ENCODE data around the gene ANO2. TPM values are rescaled to one million over a fixed set of nuclear protein-coding genes. Genes with fewer than 3 reads are reported as not detected.
A peak's percentile ranks its signal among the peaks of the same experiment; 100 is the strongest.
"Not testable (repeated sequence)": the region's sequence is repeated elsewhere in the genome, so short reads cannot be mapped to it uniquely, and the experiment has no call there.

Gene ANO2
- total RNA-seq, 1 donor from 2014 or later, result 7.8 TPM

DNA sequence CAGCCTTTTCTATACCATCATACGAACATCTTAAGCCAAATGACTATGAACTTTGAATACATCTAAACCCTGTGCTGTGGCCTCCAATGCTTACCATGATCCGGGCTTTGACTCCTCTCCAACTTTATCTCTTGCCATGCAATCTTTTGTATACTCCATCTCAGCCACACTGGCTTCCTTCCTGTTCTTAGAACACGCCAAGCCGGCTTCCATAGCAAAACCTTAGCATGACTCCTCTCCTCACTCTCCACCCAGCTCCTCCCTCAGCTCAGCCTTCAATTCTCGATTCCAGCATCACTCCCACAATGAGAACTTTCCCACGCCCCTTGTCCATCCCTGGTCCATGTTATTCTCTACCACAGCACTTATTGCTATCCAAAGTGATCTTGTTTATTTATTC lies 284.8 kb downstream of the ANO2 start:
- DNase-seq, result no peak

- DNase-seq, result not testable (repeated sequence)
Observed at GRCh38 chr12:5658339-5658941, 286.6 kb downstream of the ANO2 start.

- no peak for DNase-seq
Observed at GRCh38 chr12:5656836-5657235, 288.2 kb downstream of the ANO2 start.

DNA sequence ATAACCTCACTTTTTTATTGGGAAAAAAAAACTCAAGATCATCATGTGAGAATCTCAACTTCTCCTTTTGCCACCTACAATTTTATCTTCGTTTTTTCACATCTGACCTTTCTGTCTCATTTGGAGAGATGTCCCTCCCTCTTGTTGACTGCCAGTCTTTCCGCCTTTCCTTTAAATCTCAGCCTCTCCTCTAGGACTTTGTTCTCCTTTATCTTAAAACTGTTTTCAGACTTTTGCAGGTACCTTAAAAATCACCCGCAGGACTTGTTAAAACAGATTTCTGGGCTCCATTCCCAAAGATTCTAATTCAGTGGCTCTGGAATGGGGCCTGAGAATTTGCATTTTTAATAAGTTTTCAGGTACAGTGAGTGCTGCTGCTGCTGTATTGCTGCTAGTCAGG lies 289.9 kb downstream of the ANO2 start:
- DNase-seq, result no peak

- no peak for DNase-seq
Observed at GRCh38 chr12:5654019-5654418, 291.0 kb downstream of the ANO2 start.

DNA sequence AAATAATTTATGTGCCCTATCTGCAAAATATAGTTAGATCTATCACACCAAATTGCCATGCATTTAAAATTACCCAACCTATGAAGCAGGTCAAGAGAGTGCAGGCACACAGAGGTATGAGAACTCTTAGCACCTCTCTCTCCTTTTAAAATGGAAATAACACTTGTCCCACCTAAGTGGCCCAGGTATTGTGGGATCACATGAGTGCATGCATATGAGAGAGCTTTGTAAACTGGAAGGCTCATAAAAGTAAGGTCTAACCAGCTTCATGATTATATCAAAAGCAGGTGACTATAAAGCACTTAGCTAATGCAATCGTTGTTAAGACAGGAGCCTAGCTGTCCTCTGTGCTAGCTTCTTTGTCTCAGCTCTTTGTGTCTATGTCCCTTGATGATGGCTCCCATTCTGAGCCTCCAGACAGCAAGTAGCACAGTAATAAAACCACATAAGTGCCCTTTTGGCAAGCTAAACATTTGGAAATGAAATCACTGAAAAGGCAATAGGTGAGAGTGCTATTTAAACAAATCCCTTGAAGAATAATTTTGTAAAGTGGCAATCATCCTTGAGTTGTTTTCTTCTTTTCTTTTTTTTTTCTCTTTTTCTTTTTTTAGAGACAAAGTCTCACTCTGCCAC lies 294.1 kb downstream of the ANO2 start:
- no peak for DNase-seq

- DNase-seq, result no peak
Observed at GRCh38 chr12:5650281-5650680, 294.8 kb downstream of the ANO2 start.

- DNase-seq, result peak; percentile 19
Observed at GRCh38 chr12:5648692-5649359, 296.2 kb downstream of the ANO2 start.

- no peak for DNase-seq
Observed at GRCh38 chr12:5643266-5643665, 301.8 kb downstream of the ANO2 start.

DNA sequence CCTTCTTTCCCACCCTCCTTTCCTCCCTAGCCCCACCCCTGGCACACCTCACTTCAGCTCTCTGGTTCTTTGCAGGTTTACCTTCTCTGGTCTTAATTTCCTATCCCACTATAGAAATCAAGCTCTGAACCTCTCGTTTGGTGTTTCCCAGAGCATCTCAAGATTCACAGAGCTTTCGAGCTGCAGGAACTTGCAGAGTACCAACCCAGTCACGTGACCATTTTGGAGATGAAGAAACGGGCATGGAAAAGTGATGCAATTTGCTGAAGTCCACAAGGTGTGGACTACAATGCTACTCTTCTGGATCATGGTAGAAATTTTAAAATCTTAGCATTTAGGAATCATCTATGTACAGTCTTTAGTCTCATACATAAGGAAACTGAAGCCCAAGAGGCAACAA lies 307.4 kb downstream of the ANO2 start:
- DNase-seq, result no peak

DNA sequence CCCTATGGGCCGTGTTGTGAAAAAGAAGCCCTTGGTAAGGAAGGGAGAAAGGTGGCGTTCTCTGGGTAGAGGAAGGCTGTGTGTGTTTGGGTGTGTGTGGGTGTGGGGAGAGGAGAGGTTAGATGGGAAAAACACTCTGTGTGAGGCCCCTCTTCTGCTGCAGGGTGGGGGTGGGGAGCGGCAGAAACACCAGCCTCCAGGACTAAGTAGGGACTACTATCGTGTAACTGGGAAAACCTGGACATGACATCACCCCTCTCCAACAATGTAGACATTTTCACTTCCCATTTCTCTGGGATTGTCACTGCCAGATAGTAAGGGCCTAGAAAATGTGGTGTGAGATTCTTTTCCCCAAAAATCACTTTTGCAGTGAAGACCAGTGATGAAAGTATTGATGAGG lies 308.2 kb downstream of the ANO2 start:
- no peak for DNase-seq

GRCh38 chr12:5633106-5633505 lies 312.0 kb downstream of the ANO2 start:
- no peak for DNase-seq

DNA sequence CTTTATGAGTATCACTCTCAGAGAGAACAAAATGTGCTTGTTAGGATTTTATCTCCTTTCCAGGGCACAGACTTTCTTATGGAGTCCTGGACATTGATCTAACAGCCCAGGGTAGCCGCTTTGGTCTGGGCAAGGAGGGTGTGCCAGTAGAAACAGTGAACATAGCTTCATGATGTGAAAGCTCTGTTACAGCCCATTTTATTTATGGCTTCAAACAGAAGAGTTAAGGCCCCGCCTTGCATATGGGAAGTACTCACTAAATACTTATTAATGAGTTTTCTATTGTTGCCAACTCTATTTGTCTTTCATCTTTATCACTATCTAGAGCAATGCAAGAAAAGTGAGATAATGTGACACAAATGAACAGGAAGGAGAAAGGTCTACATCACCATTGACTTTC lies 312.6 kb downstream of the ANO2 start:
- DNase-seq, result no peak

DNA sequence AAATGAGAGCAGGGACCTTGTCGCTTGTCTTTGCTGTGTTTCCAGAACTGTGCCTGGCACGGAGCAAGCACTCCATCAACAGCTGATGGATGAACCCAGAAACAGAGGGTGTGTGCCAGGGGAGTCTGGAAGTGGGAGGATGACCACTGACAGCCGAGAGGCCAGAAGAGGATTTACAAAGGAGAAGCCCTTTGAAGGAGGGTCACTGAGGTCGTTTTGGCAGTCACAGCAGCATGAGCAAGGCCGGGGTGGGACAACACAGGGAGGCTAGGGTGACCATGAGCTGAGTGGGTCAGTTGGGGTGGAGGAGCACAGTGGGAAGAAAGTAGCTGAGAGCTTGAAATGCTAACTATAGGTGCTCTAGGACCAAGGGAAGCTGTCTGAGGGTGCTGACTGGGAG lies 313.6 kb downstream of the ANO2 start:
- DNase-seq, result no peak

- no peak for DNase-seq
Observed at GRCh38 chr12:5630726-5631125, 314.3 kb downstream of the ANO2 start.

DNA sequence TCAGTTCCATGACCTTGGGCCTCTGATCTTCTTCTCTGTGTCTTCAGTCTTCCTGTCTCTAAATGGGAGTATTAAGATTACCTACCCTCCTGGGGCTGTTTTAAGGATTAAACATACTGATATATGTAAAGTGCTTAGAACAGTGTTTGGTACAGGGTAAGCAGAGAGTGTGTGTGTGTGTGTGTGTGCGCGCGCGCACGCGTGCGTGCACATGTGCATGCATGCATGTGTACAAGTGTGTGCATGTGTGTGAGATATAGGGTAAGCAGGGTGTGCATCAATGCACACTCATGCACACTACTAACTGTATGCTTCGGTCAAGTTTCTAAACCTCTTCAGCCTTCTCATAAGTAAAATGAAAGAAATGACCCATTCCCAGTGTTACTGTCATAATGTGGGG lies 316.6 kb downstream of the ANO2 start:
- DNase-seq, result no peak

DNA sequence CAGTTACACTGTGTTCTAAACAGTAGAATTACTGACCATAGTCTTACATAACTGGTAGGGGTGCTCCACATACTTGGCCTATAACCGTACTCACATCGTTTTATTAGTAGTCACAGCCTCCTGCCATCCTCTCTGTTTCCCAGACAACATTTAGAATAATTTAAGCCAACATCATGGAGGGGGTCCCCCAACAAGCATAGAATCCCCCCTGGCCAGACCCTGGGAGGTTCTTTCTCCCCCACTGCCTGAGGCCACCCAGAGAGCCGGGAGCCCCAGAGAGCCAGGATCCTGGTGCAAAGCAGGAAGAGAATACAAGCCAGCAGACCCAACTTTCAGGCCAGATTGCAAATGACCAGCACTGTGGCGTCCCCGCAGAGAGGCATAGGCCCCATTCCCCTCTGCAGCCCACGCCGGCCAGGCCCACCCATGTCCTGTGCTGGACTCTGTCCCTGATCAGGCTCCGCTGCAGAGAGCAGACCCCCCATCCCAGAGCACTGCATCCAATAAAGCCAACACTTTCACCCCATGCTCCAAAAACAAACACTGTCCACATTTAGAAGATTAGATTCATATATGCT lies 317.9 kb downstream of the ANO2 start:
- DNase-seq, result no peak

GRCh38 chr12:5626151-5626550 lies 318.9 kb downstream of the ANO2 start:
- DNase-seq, result no peak

DNA sequence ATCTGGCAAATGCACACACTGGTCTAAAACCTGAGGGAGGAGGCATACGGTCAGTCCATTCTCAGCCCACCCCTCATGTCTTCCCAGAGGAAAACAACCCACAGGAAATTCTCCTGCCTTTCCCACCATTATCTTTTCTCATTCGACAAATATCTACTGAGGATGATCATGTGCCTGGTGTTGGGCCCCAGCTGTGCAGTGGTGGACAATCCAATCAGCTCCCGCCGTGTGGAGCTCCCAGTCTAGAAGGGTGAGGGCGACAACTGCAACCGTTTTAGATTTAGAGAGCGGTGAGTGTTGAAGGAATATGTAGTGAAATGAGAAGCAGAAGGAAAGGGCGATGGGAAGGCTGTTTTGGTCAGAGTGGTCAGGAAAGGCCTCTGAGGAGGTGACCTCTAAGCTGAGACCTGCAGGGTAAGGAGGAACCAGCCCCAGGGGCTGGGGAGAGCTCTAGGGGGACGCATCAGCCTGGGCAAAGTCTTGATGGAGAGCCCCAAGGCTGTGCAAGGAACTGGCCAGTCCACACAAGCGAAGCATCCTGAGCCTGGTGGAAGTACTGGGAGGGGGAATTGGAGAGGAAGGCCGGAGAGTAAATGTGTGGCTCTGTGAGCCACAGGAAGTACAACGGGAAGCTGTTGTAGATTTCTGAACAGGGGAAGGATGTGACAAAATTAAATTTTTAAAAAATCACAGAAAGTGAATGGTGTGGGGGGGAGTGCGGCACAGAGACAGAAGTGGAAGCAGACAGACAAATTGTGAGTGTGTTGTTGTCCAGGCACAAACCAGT lies 320.4 kb downstream of the ANO2 start:
- DNase-seq, result no peak

DNA sequence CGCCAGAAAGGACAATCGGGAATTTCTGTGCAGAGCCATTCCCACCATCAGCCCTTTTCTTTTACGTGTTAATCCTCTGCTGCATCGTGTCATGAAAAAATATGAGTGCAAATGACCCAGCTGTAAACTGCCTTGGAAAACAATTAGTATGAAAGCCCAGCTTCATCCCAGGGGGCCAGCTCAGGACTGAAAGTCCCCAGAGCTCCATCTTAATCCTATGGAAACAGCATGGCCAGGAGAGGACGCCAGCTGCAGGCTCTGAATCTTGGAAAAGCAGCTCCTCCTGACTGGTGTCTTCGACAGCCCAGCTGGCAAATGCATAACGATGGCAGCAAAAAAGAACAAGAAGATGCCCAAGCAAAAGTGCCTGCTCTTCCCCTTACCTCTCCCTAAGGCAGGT lies 321.6 kb downstream of the ANO2 start:
- no peak for DNase-seq

GRCh38 chr12:5622280-5622679 lies 322.8 kb downstream of the ANO2 start:
- DNase-seq, result no peak

- DNase-seq, result no peak
Observed at GRCh38 chr12:5621329-5621728, 323.7 kb downstream of the ANO2 start.

- DNase-seq, result no peak
Observed at GRCh38 chr12:5620896-5621295, 324.2 kb downstream of the ANO2 start.

All from skin of body (tissue), 2 donors.